GM19193 (cell line): Measurements from ENCODE around the gene NEK9.

Source experiments
- POLR2A ChIP-seq: IDR thresholded peaks from 4 replicates; pipeline ENCODE4 v1.6.1; 2011; ENCODE audit not compliant: insufficient read depth, insufficient read length; ENCODE audit errors: extremely low read depth

The NEK9 gene

GRCh38 chr14:75126679-75127473 lies at the start of gene NEK9:
NEK9 (minus strand) TSS chr14:75127048; CDS start chr14:75126921, 127 bp downstream.
- peak; percentile 96 for TF ChIP-seq POLR2A

- TF ChIP-seq POLR2A, result peak; percentile 80
These were observed 49.4 kb upstream of the NEK9 start, which contains the start of gene TMED10 for GRCh38 chr14:75176142-75176820. TMED10 (minus strand) TSS chr14:75176612; CDS start chr14:75176579, 33 bp downstream.

- TF ChIP-seq POLR2A, result no peak
These were observed 48.9 kb upstream of the NEK9 start for GRCh38 chr14:75175677-75176141.

- TF ChIP-seq POLR2A, result no peak
These were observed 47.2 kb upstream of the NEK9 start for GRCh38 chr14:75174066-75174465.

- TF ChIP-seq POLR2A, result no peak
These were observed 43.9 kb upstream of the NEK9 start for GRCh38 chr14:75170772-75171171.

- TF ChIP-seq POLR2A, result no peak
These were observed 41.9 kb upstream of the NEK9 start for GRCh38 chr14:75168586-75169335.

- TF ChIP-seq POLR2A, result no peak
These were observed 40.5 kb upstream of the NEK9 start for GRCh38 chr14:75167325-75167724.

GRCh38 chr14:75165586-75166391 lies 38.9 kb upstream of the NEK9 start:
- no peak for TF ChIP-seq POLR2A

GRCh38 chr14:75164809-75165208 lies 38.0 kb upstream of the NEK9 start:
- TF ChIP-seq POLR2A, result no peak

- TF ChIP-seq POLR2A, result no peak
These were observed 36.8 kb upstream of the NEK9 start for GRCh38 chr14:75163677-75164076.

- TF ChIP-seq POLR2A, result no peak
These were observed 35.8 kb upstream of the NEK9 start for GRCh38 chr14:75162631-75163030.

- TF ChIP-seq POLR2A, result no peak
These were observed 32.2 kb upstream of the NEK9 start for GRCh38 chr14:75158843-75159614.

GRCh38 chr14:75156901-75157300 lies 30.1 kb upstream of the NEK9 start:
- TF ChIP-seq POLR2A, result no peak

- no peak for TF ChIP-seq POLR2A
These were observed 29.3 kb upstream of the NEK9 start for GRCh38 chr14:75156111-75156510.
